HG03095 (cell line): ENCODE data around the gene RANBP3L.
A peak's percentile ranks its signal among the peaks of the same experiment; 100 is the strongest.

Experiments
- ATAC-seq: cut with Tn5 transposase; IDR thresholded peaks from one replicate; pipeline ENCODE4 v1.9.1; 2021; ENCODE audit warnings: moderate library complexity; ENCODE audit not compliant: unreplicated experiment

The RANBP3L gene

DNA sequence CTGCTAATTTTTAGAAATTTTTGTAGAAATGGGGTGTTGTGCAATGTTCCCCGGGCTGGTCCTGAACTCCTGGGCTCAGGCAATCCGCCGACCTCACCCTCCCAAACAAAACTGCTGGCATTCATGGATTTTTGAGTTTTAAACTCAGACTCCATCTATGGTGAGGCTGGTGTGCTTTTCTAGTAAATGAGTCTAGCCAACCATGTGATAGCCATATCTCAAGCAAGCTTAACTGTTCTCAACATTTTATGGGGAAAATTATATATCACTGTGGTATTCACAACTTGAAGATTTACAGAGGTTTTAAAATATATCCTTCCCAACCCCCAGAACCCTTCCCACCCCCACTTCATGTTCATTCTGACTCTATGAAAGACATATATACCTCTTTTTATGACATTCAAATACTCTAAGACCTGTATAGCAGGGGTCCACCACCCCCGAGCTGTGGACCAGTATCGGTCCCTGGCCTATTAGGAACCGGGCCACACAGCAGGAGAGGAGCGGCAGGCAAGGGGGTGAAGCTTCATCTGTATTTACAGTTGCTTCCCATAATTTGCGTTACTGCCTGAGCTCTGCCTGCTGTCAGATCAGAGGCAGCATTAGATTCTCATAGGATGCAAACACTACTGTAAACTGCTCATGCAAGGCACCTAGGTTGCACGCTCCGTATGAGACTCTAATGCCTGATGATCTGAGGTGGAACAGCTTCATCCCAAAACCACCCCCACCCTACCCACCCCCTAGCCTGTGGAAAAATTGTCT, 55.5 kb downstream of the RANBP3L start:
- ATAC-seq: no peak

DNA sequence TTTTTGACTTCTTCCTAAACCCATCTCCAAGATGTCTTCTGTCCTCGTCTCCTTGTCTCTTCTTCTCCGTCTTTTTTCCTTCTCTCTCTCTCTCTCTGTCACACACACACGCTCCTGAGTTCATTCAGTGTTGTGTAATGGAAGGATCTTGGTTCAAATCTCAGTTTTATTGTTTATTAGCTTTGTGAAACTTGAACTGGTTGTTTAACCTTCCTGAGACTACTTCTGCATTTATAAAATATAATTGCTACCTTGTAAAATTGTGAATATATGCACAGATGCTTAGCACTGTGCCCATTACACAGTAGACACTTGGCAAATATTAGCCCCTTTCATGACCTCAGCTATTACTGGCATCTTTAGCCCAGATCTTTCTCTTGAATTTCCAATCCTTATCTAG, 57.6 kb downstream of the RANBP3L start:
- no peak for ATAC-seq

DNA sequence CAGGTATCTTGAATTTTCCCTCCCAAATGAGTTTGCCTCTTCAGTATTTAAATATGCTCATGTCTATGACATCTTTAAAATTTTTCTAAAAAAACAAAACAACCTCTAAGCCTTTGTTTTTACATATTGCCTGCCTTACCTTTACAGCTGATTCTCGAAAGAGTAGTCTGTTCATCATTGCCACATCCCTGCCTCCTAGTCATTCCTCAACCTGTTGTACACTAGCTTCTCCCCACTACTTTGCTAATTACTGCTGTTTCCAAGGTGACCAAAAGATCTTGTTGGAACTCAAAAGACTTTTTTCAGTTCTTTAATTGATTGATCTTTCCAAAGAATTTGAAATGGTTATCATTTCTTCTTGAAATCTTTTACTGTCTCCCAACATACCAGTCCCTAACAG, 58.0 kb downstream of the RANBP3L start:
- no peak for ATAC-seq

DNA sequence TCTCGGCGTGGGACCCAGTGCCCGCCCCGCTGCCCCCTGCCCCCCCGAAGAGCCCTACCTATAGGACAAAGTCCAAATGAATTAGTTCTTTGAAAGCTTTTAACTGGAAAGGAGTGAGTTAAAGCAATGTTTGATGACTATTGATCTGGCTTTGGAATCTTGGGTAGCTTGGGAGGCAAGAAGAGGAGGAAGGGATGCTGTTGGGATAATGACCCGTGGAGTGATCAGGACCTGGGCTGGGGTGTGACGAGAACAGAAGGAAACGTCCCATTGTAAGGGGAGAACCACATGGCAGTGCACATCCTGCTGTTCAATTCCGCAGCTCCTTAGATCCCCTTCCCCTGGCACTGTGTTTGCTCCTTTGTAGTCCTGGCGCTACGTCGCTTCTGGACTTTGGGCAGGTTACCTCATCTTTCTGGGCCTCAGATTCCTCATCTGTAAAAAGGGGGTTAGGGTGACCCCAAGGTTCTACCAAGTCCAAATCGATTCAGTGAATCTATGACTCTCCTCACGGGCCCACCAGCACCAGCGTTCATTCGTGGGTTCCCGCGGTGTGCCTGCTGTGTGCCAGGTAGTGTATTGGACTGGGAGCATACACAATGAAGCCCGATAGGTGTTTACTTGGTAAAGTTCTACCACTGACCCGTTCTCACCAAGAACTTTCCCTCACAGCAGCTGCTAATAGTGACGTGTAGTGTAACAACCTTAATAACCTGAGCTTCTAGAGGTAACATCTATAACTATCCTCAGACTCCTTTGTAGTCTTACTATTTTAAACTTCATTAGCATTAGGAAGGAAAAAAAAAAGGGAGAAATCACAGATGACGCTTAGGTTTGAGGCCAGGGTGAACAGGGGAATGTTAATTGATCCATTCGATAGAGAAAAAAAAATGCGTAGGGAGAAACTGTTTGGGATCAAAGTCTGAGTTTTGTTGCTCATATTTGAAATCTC, 58.9 kb downstream of the RANBP3L start:
- no peak for ATAC-seq

DNA sequence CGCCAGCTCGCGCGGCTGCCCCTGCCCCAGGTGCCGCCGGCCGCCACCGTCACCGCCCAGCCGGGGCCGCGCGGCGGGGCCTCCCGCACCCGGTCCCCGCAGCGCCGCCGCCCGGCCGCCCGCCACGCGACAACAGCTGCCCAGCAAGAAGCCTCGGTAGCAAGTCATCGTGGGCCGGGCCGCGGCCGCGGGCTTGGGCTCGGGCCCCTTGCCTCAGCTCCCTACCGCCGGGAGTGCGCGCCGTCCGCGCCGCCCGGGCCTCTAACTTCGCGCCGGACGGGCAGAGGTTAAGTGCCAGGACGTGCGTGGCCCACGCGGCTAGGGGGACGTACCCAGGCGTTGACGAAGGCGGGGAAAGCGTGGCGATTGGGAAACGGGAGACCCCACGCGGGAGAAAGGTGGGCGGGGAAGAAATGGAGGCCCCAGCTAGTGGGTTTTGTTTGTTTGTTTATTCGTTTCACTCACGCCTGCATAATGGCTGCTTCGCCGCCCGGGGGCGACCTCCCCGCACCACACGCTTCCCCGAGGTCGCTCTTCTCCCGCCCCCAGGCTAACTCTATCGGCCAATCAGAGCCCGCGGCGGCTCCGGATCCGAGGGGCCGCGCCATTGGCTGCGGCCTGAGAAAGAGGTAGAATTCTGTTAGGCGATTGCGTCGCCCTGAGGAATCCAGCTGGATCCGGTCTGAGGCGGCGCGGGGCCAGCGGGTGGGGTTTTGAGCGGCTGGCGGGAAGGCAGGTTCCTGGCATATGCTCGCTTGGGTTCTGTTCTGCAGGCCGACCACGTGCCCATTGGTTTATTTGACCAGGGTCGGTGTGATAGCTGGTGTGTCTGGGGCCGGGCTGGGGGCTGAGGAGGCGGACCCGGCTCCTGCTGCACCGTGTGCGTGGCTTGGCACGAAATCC, 59.8 kb downstream of the RANBP3L start, which contains the start of gene NADK2:
TSS of gene NADK2 (minus strand) at position 295 of the 903 bp plus-strand sequence. CDS start at position 168, 127 bp downstream.
- peak; percentile 90 for ATAC-seq

DNA sequence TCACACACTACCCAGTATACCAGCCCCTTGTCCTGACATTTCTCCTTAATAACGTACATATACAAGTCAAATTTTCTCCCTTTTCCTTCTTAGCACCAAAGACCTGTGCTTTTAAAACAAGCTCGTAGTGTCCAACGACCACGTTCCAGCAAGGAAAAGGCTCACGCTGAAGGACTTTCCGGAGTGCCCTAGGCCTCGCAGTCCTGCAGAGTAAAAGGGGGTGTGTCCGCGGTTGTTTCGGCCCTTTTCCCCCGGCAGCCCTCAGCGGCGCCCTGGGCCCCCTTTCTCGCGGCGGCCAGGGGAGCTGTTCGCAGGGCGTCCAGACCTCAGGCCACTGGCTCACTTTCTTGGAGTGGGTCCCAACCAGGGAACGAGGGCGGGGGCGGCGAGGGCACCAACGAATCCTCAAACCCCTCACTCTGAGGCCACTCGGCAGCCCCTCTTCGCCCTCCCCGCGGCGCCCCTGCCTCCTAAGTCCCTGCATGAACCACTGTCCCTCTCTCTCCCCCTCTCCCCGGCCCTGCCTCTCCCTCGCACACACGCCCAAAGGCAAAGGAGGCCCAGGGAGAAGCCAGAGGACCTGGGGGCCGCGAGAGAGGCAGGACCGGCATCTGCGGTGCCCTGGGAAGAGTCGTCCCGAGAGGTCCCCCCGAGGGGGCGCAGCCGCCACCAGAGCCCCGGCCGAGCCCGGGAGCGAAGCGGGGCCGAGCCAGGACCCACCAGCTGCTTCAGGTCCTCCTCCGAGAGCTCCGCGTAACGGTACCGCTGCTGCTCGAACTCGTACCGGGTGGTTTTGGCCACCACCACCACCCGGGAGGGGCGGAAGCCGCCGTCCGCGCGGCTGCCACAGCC, 60.7 kb downstream of the RANBP3L start:
- peak; percentile 25 for ATAC-seq

DNA sequence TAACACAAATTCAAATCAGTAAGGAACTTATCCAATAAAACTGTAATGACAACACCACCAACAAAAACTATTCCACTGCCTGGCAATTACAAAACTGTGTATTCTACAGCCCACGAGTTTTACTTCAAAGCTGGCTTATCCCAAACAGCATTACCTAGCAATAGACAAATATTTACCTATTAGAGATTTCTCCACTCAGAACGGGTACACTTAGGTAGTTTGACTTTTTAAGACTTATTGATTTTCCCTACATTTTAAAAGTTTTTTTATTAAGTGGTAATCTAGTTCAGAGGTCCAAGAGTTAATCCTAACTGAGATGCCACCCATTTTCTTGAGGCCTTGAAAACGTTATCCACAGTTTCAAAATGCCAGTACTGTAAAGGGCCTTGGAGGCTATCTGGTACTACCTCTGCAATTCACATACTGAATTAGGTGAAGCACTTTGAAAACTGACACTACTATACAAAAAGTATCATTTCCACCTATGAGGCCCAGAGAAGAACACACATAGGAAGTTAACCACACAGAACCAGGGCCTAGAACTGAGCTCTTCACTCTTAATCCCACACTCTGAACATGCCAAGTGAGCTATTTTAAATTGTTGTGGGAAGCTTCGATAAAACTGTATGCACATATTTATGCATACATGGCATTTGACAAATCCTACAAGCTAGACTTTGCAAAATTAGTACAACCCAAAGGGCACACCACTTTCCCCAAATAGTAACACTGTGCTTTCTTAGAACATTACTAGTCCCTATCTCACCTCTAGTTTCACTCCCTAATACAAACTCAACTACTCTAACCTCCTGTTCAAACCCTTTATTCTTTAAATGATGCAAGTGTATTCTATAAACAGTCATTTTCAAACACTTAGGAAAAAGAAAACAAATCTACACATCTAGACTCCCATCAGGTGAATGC, 62.1 kb downstream of the RANBP3L start:
- ATAC-seq: no peak

DNA sequence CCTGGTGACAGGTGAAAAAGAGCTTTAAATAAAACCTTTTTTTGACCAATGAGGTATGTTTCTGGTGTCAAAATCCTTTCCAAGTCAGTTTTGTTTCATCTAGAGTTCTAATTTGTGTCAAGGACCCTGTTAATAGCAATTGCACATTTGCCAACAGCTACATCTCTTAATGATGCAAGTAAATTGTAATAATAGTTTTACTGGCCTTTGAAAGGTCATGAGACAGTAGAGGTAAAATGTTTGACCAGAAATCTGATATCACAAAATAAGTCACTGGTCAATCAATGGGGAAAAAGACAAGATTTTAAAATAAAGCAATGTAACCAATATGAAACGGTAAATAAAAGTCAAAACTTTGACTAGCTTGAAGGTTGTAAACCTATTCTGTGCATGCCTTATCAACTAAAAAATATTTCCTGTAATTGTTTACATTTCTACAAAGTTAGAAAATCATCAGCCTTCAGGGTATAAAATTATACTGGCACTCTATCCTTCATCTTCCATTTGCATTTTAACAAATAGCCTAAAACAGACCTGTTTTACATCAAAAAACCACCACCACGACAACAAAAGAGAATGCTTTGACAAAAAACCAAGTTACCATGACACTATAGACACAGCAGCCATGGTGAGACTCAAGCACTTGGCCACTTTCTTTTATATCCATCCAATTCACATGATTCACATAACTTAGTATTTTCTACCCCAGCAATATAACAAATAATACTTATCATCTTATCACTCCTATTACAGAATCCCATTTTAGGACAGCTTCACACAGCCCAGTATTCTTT, 63.0 kb downstream of the RANBP3L start:
- no peak for ATAC-seq

DNA sequence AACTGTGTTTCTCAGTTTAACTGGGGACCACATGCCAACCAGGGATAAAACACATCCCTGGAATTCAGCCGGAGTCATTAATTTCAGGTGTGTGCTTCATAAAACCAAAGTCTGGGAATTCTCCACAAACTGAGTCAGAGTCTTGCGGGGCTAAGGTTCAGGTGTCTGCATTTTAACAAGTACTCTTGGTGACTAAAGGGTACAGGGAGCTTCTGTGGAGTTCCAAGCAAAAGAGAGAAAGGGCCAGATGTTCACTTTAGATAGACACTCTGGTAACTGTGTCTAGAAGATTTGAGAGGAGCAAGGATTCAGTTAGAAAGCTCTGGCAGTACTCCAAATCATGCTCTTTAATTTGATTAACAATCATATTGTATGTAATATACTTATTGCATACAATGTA, 64.0 kb downstream of the RANBP3L start:
- ATAC-seq: no peak

DNA sequence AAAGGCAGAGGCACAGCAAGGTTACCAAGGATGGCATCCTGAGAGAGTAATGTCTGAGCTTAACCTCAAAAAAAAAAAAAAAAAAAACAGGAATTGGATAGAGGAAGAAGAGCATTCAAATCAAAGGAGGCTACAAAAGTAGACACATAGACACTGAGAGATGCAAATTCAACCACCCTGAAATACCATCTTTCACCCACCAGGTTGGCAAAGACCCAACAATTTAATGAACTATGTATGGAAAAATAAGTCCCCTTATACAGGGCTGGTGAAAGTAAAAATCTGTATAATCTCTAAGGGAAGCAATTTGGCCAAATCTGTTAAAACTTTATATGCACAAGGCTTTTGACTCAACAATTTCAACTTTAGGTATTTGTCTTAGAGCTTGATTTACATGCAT, 64.9 kb downstream of the RANBP3L start:
- ATAC-seq: no peak

DNA sequence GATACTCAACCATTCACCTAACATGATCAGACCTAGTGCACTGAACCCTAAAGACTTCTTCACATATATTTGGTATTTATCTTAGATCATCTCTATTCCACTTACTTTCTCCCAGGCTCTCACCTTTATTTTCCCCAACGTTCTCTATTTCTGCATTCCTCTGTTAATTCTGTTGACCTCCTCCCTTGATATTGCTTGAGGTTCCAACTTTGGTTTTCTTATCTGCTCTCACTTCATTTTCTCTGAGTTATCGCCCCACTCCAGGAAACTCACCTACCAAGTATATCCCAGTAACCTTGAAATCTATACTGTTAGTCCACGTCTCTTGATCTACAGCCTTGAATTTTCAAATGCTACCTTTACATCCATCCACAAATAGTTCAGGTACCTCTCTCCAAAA, 69.2 kb downstream of the RANBP3L start:
- ATAC-seq: no peak

DNA sequence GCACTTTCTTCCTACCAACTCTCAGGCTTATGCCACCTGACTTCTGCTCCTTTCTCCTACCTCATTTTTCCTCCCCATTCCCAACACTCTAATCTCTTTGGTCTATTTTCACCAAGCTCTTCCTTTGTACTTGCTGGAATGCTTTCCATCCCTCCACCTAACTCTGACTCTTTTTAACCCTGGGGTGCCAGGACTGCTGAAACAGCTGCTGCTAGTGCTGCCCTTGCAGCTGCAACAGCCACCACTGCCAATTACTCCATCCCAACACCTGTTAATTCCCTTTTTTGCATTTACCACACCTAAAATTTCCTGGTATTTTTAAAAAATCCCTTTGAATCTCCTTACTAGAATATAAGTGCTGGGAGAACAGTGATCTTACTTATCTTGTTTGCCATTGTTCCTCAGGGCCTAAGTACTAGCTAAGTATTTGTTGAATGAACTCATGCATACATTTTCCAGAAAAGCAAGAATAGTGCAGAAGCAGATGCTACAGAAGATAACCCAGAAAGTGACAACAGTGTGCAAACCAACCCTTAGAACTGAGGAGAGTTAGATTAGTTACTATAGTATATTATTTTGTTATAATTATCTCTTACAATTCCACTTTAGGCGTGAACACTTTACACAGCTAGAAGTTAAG, 71.4 kb downstream of the RANBP3L start:
- no peak for ATAC-seq

DNA sequence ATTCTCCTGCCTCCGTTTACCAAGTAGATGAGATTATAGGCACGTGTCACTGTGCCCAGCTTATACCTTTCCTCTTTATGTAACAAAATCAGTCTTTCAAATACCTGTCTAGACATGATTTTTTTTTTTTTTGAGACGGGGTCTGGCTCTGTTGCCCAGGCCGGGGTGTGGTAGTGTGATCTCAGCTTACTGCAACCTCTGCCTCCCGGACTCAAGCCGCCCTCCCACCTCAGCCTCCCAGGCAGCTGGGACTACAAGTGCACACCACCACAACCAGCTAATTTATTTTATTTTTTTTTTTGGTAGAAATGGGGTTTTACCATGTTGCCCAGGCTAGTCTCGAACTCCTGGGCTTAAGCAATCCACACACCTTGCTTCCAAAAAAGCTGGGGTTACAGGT, 73.2 kb downstream of the RANBP3L start:
- no peak for ATAC-seq

DNA sequence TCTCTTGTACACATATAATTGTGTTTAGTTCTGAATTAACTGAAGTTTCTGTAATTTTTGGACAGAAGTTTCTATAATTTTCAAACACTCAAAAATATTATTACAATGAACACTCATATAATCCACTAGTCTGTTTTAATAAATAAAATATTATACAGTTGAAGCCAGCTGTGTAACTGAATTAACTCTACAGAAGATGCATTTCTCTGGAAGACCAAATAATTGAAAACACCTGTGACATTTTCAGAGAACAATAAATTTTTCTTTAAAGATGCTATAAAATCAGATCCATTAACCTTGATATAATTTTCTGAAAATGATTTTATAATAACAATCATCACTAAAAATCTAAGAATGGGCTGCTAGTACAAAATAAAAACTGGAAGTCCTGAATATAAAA, 74.7 kb downstream of the RANBP3L start:
- no peak for ATAC-seq

DNA sequence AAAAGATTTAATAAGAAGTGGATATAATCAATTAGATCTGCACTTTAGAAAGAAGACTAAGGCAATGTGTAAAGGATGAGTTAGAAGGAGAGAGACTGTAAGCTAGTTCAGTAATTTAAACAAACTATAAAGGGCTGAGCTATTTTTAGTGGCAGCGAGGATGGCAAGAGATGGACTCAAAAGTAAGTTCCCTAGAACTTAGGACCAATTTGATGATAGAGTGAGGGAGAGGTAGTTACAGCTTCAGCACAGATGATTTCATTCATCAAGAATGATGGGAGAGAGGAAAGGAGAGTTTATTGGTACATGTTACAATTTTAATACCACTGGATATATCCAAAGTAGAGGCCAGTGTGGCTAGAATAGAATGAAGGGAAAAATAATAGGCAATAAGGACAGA, 79.1 kb downstream of the RANBP3L start:
- ATAC-seq: no peak

DNA sequence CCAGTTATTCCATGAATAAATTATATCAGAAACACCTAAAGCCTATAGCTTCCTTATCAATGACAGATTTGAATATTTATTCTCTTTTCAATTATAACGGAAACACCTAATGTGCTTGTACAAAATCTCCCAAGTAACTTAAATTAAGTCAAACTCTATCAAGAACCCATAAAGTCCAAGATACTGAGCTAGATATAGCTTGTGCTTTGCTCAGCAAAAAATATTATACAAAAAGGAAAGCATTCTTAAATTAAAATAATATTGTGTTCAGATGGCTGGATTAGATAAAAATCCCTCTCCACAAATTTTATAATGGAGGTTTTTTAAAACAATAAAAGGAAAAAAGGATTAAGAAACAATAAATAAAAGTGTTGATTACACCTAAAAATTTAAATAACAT, 83.7 kb downstream of the RANBP3L start:
- ATAC-seq: no peak

DNA sequence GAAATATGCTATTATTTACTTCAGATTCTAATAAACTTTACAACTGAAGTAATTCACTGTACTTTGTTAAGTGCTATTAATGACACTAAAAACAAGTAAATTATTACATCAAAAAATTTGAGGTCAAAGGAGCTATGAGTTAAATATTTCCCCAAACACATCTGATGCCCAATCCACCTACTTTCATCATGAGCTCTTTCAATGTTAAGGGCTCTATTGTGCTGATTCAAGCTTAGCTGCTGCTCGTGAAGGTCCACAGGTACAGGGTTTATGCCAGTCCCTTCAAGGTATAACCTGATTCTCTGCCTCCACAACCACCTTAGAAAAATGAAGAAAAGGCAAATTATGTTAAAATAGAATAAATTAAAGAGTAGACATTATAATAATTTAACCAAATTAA, 84.1 kb downstream of the RANBP3L start:
- ATAC-seq: no peak

DNA sequence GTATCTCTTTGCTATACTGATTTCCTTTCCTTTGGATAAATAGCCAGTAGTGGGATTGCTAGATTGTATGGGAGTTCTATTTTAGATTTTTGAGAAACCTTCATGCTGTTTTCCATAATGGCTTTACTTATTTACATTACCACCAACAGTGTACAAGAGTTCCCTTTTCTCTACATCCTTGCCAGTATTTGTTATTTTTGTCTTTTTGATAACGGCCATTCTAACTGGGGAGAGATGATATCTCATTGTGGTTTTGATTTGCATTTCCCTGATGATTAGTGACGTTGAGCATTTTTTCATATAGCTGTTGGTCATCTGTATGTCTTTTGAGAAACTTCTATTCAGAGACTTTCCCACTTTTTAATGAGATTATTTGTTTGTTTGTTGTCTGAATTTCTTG, 85.8 kb downstream of the RANBP3L start:
- no peak for ATAC-seq
